ENCODE results near the gene KCTD18.

The KCTD18 gene

DNA sequence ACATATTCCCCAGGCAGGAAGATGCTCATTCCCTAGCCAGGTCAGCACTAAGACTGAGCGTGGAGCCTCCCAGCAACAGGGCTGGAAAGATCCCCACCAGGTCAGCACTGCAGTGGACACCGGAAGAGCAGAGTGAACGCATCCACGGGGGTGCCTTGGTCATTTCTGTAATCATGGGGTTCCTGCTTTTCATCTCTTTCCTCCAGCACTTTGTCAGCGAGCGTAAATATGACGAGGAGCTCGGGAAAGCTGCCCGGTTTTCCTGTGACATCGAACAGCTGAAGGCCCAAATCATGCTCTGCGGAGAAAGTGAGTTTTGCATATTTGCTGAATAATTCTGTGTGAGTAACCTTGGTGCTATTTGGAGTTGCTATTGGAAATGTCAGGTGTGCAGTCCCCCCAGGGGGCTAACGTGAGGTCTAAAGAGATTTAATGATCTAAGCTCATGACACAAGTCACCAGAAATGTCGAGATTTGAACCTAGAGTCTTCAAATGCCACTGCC is 40.1 kb downstream of the KCTD18 start:
- TF ChIP-seq CTCF (IDR thresholded peaks at IDR 0.05; ENCODE audit: insufficient read depth, low read length) (no peak), SPI1 (IDR thresholded peaks at IDR 0.05; ENCODE audit: borderline replicate concordance, low read depth) (no peak)
- TF ChIP-seq, protein P1, sequence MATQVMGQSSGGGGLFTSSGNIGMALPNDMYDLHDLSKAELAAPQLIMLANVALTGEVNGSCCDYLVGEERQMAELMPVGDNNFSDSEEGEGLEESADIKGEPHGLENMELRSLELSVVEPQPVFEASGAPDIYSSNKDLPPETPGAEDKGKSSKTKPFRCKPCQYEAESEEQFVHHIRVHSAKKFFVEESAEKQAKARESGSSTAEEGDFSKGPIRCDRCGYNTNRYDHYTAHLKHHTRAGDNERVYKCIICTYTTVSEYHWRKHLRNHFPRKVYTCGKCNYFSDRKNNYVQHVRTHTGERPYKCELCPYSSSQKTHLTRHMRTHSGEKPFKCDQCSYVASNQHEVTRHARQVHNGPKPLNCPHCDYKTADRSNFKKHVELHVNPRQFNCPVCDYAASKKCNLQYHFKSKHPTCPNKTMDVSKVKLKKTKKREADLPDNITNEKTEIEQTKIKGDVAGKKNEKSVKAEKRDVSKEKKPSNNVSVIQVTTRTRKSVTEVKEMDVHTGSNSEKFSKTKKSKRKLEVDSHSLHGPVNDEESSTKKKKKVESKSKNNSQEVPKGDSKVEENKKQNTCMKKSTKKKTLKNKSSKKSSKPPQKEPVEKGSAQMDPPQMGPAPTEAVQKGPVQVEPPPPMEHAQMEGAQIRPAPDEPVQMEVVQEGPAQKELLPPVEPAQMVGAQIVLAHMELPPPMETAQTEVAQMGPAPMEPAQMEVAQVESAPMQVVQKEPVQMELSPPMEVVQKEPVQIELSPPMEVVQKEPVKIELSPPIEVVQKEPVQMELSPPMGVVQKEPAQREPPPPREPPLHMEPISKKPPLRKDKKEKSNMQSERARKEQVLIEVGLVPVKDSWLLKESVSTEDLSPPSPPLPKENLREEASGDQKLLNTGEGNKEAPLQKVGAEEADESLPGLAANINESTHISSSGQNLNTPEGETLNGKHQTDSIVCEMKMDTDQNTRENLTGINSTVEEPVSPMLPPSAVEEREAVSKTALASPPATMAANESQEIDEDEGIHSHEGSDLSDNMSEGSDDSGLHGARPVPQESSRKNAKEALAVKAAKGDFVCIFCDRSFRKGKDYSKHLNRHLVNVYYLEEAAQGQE (IDR thresholded peaks at IDR 0.05; ENCODE audit: insufficient replicate concordance, low read depth), result no peak
- H3K27ac ChIP-seq (replicated peaks), result no peak overlapping the region

GRCh38 chr2:200467806-200468681 is 41.8 kb downstream of the KCTD18 start:
- no peak for DNase-seq (ENCODE audit: low read depth in 1 of 2, low spot score in 1 of 2)
- H3K27me3 ChIP-seq (ENCODE audit: insufficient read depth, poor library complexity, severe bottlenecking), result no peaks in the 10 kb centered on the region
- H3K27ac ChIP-seq (replicated peaks), result no peak overlapping the region
- H3K4me3 ChIP-seq (replicated peaks; ENCODE audit: insufficient read depth, low read length), result no peak overlapping the region
- no peak for TF ChIP-seq CTCF (IDR thresholded peaks at IDR 0.05; ENCODE audit: insufficient read depth, low read length)
- no peak for TF ChIP-seq SPI1 (IDR thresholded peaks at IDR 0.05; ENCODE audit: borderline replicate concordance, low read depth)
- TF ChIP-seq, protein P1 (IDR thresholded peaks at IDR 0.05; ENCODE audit: insufficient replicate concordance, low read depth), result no peak
- TF ChIP-seq POLR2AphosphoS5 (IDR thresholded peaks at IDR 0.05; ENCODE audit: low read depth), result no peak
- no peak for TF ChIP-seq GABPA (IDR thresholded peaks at IDR 0.05; ENCODE audit: low read depth)

More for the DNA sequence above, 40.1 kb downstream of the KCTD18 start:
- no peaks in the 10 kb centered on the region for H3K27me3 ChIP-seq (ENCODE audit: insufficient read depth, poor library complexity, severe bottlenecking)
- DNase-seq (ENCODE audit: low read depth in 1 of 2, low spot score in 1 of 2), result no peak
- H3K4me3 ChIP-seq (replicated peaks; ENCODE audit: insufficient read depth, low read length), result no peak overlapping the region

GRCh38 chr2:200466425-200467418 is 43.1 kb downstream of the KCTD18 start:
- Histone ChIP-seq H3K27me3 (ENCODE audit: insufficient read depth, poor library complexity, severe bottlenecking) (no peaks in the 10 kb centered on the region), H3K27ac (replicated peaks) (no peak overlapping the region), H3K4me3 (replicated peaks; ENCODE audit: insufficient read depth, low read length) (no peak overlapping the region)
- no peak for DNase-seq (ENCODE audit: low read depth in 1 of 2, low spot score in 1 of 2)
- TF ChIP-seq, protein P1 (IDR thresholded peaks at IDR 0.05; ENCODE audit: insufficient replicate concordance, low read depth), result no peak
- no peak for TF ChIP-seq POLR2AphosphoS5 (IDR thresholded peaks at IDR 0.05; ENCODE audit: low read depth)
- no peak for TF ChIP-seq CTCF (IDR thresholded peaks at IDR 0.05; ENCODE audit: insufficient read depth, low read length)
- no peak for TF ChIP-seq GABPA (IDR thresholded peaks at IDR 0.05; ENCODE audit: low read depth)
- TF ChIP-seq SPI1 (IDR thresholded peaks at IDR 0.05; ENCODE audit: borderline replicate concordance, low read depth), result no peak

All from HL-60 (cell line).